Sciatic nerve (tissue), 2 donors: Measurements from ENCODE around the gene PFN3. TPM values are rescaled to one million over a fixed set of nuclear protein-coding genes. Genes with fewer than 3 reads are reported as not detected.

ENCODE experiments used
- ATAC-seq: fragments of 200-7000 bp; cut with Tn5 transposase; one replicate; pipeline ENCODE4 v1.9.1; 2020; ENCODE audit warnings: mild to moderate bottlenecking, moderate library complexity
- DNase-seq: peaks from one replicate; pipeline ENCODE4 v3.0.0-alpha.2; 2020; ENCODE audit warnings: low spot score
- intact Hi-C: fragments of 100-400 bp; cut with DNase I; formaldehyde crosslinking; loops from one replicate; pipeline ENCODE4 v1.14.2; 2022
- total RNA-seq: library from RNA; stranded (reverse); fragmentation: NEBNext Ultra II Directional; extraction: Animal tissue kit (Norgen Biotek cat#: 25700); gene quantifications from one replicate; pipeline ENCODE4 v1.2.1, GENCODE V29; 2021
- donor health status: DM: no; HTN: no; CAD: no.
- donor health status: DM: no; HTN: no; CAD: no.

Gene PFN3, protein sequence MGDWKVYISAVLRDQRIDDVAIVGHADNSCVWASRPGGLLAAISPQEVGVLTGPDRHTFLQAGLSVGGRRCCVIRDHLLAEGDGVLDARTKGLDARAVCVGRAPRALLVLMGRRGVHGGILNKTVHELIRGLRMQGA
- not detected for total RNA-seq

DNA sequence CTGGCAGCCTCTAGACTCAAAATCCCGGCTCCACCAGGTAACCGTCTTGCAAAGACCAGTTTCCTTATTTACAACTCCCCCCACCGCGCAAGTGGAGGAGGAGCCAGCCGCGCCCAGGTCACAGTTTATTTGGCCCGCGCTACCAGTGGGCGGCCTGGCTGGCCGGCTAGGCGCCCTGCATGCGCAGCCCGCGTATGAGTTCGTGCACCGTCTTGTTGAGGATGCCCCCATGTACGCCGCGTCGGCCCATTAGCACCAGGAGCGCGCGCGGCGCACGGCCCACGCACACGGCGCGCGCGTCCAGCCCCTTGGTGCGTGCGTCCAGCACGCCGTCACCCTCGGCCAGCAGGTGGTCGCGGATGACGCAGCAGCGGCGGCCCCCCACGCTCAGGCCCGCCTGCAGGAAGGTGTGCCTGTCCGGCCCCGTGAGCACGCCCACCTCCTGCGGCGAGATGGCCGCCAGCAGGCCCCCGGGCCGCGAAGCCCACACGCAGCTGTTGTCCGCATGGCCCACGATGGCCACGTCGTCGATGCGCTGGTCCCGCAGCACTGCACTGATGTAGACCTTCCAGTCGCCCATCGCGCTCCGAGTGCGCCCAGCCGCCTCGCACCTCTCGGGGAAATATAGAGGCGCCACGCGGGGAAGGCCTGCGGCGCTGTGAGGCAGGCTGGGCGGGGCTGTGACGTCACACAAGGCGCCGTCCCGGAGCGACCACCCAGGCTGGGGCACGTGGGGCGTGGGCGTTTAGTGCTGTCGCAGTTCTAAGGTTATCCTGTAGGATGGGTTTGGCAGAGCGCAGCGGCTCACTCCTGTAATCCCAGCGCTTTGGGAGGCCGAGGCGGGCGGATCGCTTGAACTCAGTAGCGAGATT, at the start of gene PFN3:
PFN3 (minus strand) TSS at position 665 of the 872 bp plus-strand sequence; CDS start at position 580, 85 bp downstream.
- no peak for ATAC-seq
- intact Hi-C loops = loop anchor here (5.0 kb wide), 1 partner anchor 57 kb away; no protein-coding TSS in a partner anchor

GRCh38 chr5:177449140-177450061, 48.9 kb upstream of the PFN3 start:
- ATAC-seq = no peak
- intact Hi-C loops = no loop called here

More for the DNA sequence above, at the start of gene PFN3:
- DNase-seq = peak; percentile 66

GRCh38 chr5:177448244-177448950, 47.9 kb upstream of the PFN3 start:
- intact Hi-C loops = no loop called here
- ATAC-seq (no peak), DNase-seq (no peak)

More at GRCh38 chr5:177449140-177450061, 48.9 kb upstream of the PFN3 start:
- DNase-seq = no peak

DNA sequence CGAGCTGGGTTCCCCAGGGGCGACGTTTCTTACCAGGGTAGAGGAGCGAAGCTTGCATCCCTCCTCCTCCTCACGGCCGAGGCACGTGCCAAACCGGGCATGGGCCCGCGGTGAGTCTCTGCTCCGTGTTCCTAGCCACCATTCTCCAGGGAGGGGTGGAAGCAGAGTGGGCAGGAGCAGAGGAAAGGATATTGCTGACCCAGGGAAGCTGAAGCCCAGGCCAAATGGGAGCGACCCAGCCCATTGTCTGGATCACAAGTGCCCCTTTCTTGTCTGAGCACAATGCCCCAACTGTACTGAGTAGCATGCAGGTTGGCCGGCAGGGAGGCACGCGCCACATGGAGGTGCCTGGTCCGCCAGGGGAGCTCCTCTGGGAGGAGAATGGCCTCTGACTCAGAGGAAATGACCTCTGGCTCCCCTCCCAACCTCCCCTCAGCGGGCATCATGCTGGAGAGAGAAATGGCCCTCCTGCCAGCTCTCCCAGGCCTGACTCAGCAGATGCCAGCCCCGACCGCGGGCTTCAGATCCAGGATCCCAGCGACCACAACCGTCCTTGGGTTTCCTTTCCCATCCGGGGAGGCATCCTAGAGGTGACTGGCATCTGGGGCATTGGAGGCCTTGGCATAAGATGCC, 47.3 kb upstream of the PFN3 start:
- intact Hi-C loops = no loop called here
- ATAC-seq = peak; percentile 61
- peak; percentile 76 for DNase-seq

- ATAC-seq = peak; percentile 9
- intact Hi-C loops = no loop called here
- DNase-seq = no peak
Observed at GRCh38 chr5:177447066-177447610, 46.7 kb upstream of the PFN3 start.

- intact Hi-C loops = no loop called here
- DNase-seq (no peak), ATAC-seq (peak; percentile 43)
Observed at GRCh38 chr5:177446200-177447065, 46.0 kb upstream of the PFN3 start, which contains the start of gene PRR7. Gene PRR7 (plus strand): TSS chr5:177446814. CDS start chr5:177455068, 8,254 bp downstream.

DNA sequence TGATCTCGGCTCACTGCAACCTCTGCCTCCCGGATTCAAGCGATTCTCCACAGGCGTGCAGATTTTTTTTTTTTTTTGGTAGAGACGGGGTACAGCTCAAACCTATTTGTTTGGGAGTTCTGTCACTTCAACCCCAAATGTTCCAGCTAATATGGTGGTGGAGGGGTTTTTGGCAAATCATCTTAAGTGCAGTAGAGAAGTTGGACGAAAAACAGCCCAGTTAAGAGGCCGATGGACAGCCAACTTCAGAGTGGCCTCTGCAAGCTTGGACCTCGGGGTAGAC, 45.4 kb upstream of the PFN3 start:
- intact Hi-C loops = no loop called here
- no peak for ATAC-seq
- no peak for DNase-seq

GRCh38 chr5:177445052-177445916, 44.8 kb upstream of the PFN3 start:
- intact Hi-C loops = no loop called here
- DNase-seq (no peak), ATAC-seq (no peak)

DNA sequence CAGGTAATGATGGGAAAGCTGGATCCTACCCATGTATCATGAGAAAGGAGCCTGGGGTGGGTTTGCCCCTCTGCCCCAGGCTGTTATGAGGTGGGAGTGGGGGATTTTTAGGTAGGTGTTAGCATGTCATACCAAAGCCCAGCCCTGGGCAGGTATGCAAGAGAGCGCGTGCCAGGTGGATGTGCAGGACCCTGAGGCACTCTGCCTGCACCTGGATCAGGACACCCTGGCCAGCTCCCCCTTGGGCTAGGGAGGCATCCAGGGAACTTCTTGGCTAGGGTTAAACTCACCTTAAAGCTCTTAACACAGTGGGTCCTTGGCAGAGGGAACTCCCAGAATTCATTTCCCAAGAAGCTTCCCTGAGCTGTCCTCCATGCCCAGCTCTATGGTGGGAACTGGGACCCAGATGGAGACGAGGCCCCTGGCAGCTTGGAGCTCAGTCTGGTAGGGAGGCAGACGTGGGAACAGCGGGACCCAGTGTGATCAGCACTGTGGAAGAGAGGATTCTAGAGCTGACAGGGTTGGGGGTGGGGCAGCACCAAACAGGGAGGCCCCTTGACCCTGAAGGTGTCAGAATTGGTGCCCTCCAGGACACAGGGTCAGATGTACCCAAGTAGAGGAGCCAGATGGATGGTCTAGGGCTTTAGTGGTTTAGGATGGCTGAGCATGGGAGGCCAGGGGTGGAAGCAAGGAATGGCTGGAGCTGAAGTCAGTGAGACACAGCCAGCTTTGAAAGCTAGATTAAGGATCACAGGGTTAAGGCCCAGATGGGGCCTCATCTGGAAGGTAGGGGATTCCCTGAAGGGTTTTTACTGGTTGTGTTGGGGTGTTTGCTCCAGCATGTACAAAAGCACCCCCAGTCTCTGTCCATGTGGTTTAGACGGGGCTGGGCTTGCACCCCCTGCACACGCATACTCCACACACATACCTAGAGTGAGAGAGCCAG, 43.9 kb upstream of the PFN3 start:
- DNase-seq (no peak), ATAC-seq (no peak)
- intact Hi-C loops = no loop called here

DNA sequence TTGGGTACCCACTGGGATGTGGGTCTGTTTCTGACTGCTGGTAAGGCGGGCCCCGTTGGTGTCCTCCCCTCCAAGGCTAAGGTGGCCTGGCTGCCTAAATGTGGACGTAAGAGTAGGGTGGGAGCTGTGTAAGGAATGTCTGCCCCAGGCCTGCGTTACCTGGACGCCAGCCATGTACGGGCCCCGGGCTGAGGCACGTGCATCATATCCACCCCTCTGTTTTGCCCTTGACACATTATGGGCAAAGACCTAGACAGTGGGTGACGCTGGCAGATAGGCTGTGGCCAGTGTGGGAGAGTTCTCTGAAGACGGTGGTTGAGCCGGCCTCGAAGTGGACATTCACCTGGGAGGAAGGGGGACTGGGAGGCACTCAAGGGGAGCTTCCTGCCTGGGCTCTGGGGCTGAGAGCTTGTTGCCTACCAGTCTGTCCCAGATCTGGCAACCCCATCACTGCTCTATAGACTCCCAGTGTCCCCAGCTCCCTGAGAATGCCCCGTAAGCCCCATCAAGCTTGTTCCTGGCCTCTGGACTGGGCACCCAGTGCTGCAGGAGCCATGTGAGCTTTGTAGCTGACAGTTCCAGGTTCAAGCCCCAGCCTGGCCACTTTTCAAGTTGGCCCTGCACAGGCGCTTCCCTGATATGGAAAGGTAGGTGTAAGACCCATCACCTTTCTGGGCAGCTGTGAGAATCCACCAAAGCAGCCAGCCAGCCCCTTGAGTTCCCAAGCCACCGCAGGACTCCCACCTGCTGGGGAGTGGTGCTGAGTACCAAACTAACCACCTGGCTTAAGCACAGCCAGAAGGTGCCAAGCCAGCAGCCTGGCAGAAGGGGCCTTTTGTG, 42.9 kb upstream of the PFN3 start:
- DNase-seq (no peak), ATAC-seq (no peak)
- intact Hi-C loops = no loop called here

GRCh38 chr5:177442066-177442826, 41.8 kb upstream of the PFN3 start:
- DNase-seq = no peak
- intact Hi-C loops = no loop called here
- ATAC-seq = no peak

DNA sequence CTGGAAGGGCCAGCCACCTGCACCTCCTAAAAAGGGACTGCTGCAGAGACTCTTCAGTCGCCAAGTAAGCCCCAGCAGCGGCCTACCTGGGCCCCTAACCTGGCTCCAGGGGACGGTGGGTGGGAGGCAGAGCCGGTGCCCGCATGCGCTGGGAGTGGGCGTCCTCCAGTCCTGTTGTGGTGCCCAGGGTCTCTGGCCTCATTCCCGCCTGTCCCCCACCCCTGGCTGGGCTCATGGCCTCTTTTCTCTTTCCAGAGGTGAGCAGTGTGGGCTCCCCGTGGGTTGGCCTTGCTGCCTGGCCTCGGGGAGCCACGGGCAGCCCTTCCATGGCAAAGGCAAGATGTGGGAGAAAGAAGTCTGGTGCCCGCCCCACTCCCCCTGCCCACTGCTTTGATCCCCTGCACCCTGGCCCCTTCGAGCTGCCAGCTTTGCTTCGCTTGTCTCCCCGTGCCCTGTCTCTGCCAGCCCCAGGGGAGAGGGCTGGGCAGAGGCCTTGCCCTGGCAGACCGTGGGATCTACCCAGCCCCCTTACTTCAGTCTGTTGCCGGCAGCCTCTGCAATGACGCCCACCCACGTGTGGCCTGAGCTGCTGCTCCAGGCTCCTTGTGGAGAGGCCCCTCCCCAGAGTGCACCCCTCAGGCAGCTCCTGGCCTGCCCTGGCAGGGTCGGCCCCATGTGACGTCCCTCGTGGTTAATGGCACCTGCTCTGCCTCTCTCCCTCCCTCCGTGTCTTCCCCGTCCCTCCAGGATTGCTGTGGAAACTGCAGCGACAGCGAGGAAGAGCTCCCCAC, 40.7 kb upstream of the PFN3 start:
- intact Hi-C loops = no loop called here
- no peak for ATAC-seq
- no peak for DNase-seq
